ENCODE results near the gene PRR5L.

DNA sequence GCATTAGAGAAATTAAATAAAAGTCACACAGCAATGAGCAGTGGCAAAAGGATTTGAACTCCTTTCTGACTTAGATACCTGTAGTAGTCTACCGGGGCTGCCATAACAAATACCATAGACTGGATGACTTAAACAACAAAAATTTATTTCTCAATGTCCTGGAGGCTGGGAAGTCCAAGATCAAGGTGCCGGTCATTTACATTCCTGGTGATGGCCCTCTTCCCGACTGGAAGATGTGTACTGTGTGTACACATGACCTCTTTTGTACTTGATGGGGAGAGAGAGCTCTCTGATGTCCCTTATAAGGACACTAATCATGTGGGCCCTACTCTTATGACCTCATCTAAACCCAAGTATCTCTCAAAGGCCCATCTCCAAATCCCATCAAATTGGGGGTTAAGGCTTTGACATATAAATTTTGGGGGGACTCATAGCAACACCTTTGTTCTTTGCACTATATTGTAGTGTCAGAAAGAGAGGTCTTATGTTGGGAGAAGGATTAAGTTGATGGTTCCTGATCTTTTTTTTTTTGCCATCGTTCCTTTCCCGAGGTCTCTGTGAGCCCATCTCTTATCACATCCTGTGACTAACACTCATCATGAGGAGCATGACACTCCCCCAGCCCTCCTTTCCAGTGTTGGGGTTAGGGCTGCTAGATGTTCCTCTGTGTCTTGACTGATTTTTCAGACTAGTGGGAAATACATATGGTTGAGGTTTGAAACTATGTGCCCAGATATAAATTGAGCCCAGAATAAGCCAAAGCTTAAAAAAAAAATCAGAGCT is 109.7 kb downstream of the PRR5L start:
- TF ChIP-seq, protein P1, sequence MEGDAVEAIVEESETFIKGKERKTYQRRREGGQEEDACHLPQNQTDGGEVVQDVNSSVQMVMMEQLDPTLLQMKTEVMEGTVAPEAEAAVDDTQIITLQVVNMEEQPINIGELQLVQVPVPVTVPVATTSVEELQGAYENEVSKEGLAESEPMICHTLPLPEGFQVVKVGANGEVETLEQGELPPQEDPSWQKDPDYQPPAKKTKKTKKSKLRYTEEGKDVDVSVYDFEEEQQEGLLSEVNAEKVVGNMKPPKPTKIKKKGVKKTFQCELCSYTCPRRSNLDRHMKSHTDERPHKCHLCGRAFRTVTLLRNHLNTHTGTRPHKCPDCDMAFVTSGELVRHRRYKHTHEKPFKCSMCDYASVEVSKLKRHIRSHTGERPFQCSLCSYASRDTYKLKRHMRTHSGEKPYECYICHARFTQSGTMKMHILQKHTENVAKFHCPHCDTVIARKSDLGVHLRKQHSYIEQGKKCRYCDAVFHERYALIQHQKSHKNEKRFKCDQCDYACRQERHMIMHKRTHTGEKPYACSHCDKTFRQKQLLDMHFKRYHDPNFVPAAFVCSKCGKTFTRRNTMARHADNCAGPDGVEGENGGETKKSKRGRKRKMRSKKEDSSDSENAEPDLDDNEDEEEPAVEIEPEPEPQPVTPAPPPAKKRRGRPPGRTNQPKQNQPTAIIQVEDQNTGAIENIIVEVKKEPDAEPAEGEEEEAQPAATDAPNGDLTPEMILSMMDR (IDR thresholded peaks at IDR 0.05): no peak
- no peak for TF ChIP-seq POLR2A (IDR thresholded peaks at IDR 0.05)
- no peak for TF ChIP-seq EP300 (IDR thresholded peaks at IDR 0.05)

All from tibial nerve (tissue), 4 donors.